ENCODE results near the gene ARHGAP24. TPM values are rescaled to one million over a fixed set of nuclear protein-coding genes. Genes with fewer than 3 reads are reported as not detected.

ARHGAP24 gene
- total RNA-seq, 1 experiment from 2014 or later, result 65.1 TPM

- H4K20me1 ChIP-seq (ENCODE audit: insufficient read depth, low read depth, low read length), result no peaks in the 10 kb centered on the region
- H3K79me2 ChIP-seq (ENCODE audit: low read length), result peaks cover 81% of the 10 kb centered on the region
- peaks cover 65% of the 10 kb centered on the region for H3K4me1 ChIP-seq (ENCODE audit: low read length)
- H3K4me3 ChIP-seq (ENCODE audit: low read length), result 0 out of 2 replicates have a peak overlapping the region, but pooled peaks have one; percentile 14
- DNase-seq, result peak; percentile 83
- H3K4me2 ChIP-seq (ENCODE audit: low read depth, low read length, poor library complexity, severe bottlenecking), result peak overlapping the region; percentile 59
- H3K9ac ChIP-seq (ENCODE audit: low read length), result no peak overlapping the region
- no peak overlapping the region for H2AFZ ChIP-seq (ENCODE audit: low read length)
- no peaks in the 10 kb centered on the region for H3K27me3 ChIP-seq (ENCODE audit: low read length)
- H3K27ac ChIP-seq (ENCODE audit: low read length), result peak overlapping the region; percentile 91
- H3K36me3 ChIP-seq (ENCODE audit: insufficient read depth, low read length), result no peaks in the 10 kb centered on the region
- H3K9me3 ChIP-seq (ENCODE audit: low read length), result no peaks in the 10 kb centered on the region
- H3K9me2 ChIP-seq (replicated peaks; ENCODE audit: insufficient read depth, low read length), result no peaks in the 10 kb centered on the region
These were observed 16.6 kb downstream of the ARHGAP24 start for GRCh38 chr4:85491527-85491926.

- Histone ChIP-seq H3K79me2 (ENCODE audit: low read length) (peaks cover 85% of the 10 kb centered on the region), H3K4me3 (ENCODE audit: low read length) (0 out of 2 replicates have a peak overlapping the region, but pooled peaks have one; percentile 14), H3K27ac (ENCODE audit: low read length) (peak overlapping the region; percentile 91), H3K9me2 (replicated peaks; ENCODE audit: insufficient read depth, low read length) (no peaks in the 10 kb centered on the region), H3K9me3 (ENCODE audit: low read length) (no peaks in the 10 kb centered on the region), H2AFZ (ENCODE audit: low read length) (no peak overlapping the region), H3K36me3 (ENCODE audit: insufficient read depth, low read length) (no peaks in the 10 kb centered on the region), H3K4me2 (ENCODE audit: low read depth, low read length, poor library complexity, severe bottlenecking) (peak overlapping the region; percentile 59), H4K20me1 (ENCODE audit: insufficient read depth, low read depth, low read length) (no peaks in the 10 kb centered on the region), H3K9ac (ENCODE audit: low read length) (peak overlapping the region; percentile 39), H3K4me1 (ENCODE audit: low read length) (peaks cover 70% of the 10 kb centered on the region), H3K27me3 (ENCODE audit: low read length) (no peaks in the 10 kb centered on the region)
- no peak for DNase-seq
These were observed 17.4 kb downstream of the ARHGAP24 start for GRCh38 chr4:85492336-85492735.

- DNase-seq, result no peak
- Histone ChIP-seq H3K9me3 (ENCODE audit: low read length) (no peaks in the 10 kb centered on the region), H3K4me1 (ENCODE audit: low read length) (peaks cover 64% of the 10 kb centered on the region), H3K4me3 (ENCODE audit: low read length) (no peak overlapping the region), H3K27me3 (ENCODE audit: low read length) (no peaks in the 10 kb centered on the region), H3K79me2 (ENCODE audit: low read length) (peaks cover 90% of the 10 kb centered on the region), H3K4me2 (ENCODE audit: low read depth, low read length, poor library complexity, severe bottlenecking) (no peak overlapping the region), H2AFZ (ENCODE audit: low read length) (no peak overlapping the region), H3K9ac (ENCODE audit: low read length) (no peak overlapping the region), H3K36me3 (ENCODE audit: insufficient read depth, low read length) (no peaks in the 10 kb centered on the region), H3K9me2 (replicated peaks; ENCODE audit: insufficient read depth, low read length) (no peaks in the 10 kb centered on the region), H4K20me1 (ENCODE audit: insufficient read depth, low read depth, low read length) (no peaks in the 10 kb centered on the region), H3K27ac (ENCODE audit: low read length) (peak overlapping the region; percentile 19)
These were observed 20.7 kb downstream of the ARHGAP24 start for GRCh38 chr4:85495621-85496020.

GRCh38 chr4:85496126-85496849 is 21.3 kb downstream of the ARHGAP24 start:
- Histone ChIP-seq H2AFZ (ENCODE audit: low read length) (no peak overlapping the region), H3K27ac (ENCODE audit: low read length) (peak overlapping the region; percentile 65)

GRCh38 chr4:85496933-85497332 is 22.0 kb downstream of the ARHGAP24 start:
- Histone ChIP-seq H3K79me2 (ENCODE audit: low read length) (peaks cover 90% of the 10 kb centered on the region), H3K27me3 (ENCODE audit: low read length) (no peaks in the 10 kb centered on the region), H3K36me3 (ENCODE audit: insufficient read depth, low read length) (no peaks in the 10 kb centered on the region), H3K9me2 (replicated peaks; ENCODE audit: insufficient read depth, low read length) (no peaks in the 10 kb centered on the region), H3K9me3 (ENCODE audit: low read length) (no peaks in the 10 kb centered on the region), H3K27ac (ENCODE audit: low read length) (peak overlapping the region; percentile 65), H3K9ac (ENCODE audit: low read length) (no peak overlapping the region; the same call in 1 of the 2 replicates), H3K4me3 (ENCODE audit: low read length) (no peak overlapping the region), H3K4me1 (ENCODE audit: low read length) (peaks cover 51% of the 10 kb centered on the region), H3K4me2 (ENCODE audit: low read depth, low read length, poor library complexity, severe bottlenecking) (peak overlapping the region; percentile 52), H4K20me1 (ENCODE audit: insufficient read depth, low read depth, low read length) (no peaks in the 10 kb centered on the region), H2AFZ (ENCODE audit: low read length) (no peak overlapping the region)
- no peak for DNase-seq

More at GRCh38 chr4:85496126-85496849, 21.3 kb downstream of the ARHGAP24 start:
- H3K79me2 ChIP-seq (ENCODE audit: low read length), result peaks cover 89% of the 10 kb centered on the region
- H3K4me2 ChIP-seq (ENCODE audit: low read depth, low read length, poor library complexity, severe bottlenecking), result no peak overlapping the region
- no peak overlapping the region for H3K4me3 ChIP-seq (ENCODE audit: low read length)
- DNase-seq, result no peak
- no peaks in the 10 kb centered on the region for H3K27me3 ChIP-seq (ENCODE audit: low read length)
- no peaks in the 10 kb centered on the region for H4K20me1 ChIP-seq (ENCODE audit: insufficient read depth, low read depth, low read length)
- H3K4me1 ChIP-seq (ENCODE audit: low read length), result peaks cover 57% of the 10 kb centered on the region
- no peak overlapping the region for H3K9ac ChIP-seq (ENCODE audit: low read length)
- H3K36me3 ChIP-seq (ENCODE audit: insufficient read depth, low read length), result no peaks in the 10 kb centered on the region
- no peaks in the 10 kb centered on the region for H3K9me3 ChIP-seq (ENCODE audit: low read length)
- H3K9me2 ChIP-seq (replicated peaks; ENCODE audit: insufficient read depth, low read length), result no peaks in the 10 kb centered on the region

- DNase-seq, result peak; percentile 77
- no peaks in the 10 kb centered on the region for H4K20me1 ChIP-seq (ENCODE audit: insufficient read depth, low read depth, low read length)
- H3K9me3 ChIP-seq (ENCODE audit: low read length), result no peaks in the 10 kb centered on the region
- H3K9ac ChIP-seq (ENCODE audit: low read length), result peak overlapping the region; percentile 12; the same call in 1 of the 2 replicates
- peak overlapping the region; percentile 52 for H3K4me2 ChIP-seq (ENCODE audit: low read depth, low read length, poor library complexity, severe bottlenecking)
- H3K36me3 ChIP-seq (ENCODE audit: insufficient read depth, low read length), result no peaks in the 10 kb centered on the region
- peak overlapping the region; percentile 65 for H3K27ac ChIP-seq (ENCODE audit: low read length)
- H3K27me3 ChIP-seq (ENCODE audit: low read length), result no peaks in the 10 kb centered on the region
- peaks cover 87% of the 10 kb centered on the region for H3K79me2 ChIP-seq (ENCODE audit: low read length)
- peaks cover 41% of the 10 kb centered on the region for H3K4me1 ChIP-seq (ENCODE audit: low read length)
- H3K4me3 ChIP-seq (ENCODE audit: low read length), result no peak overlapping the region
- 0 out of 2 replicates have a peak overlapping the region, but pooled peaks have one; percentile 68 for H2AFZ ChIP-seq (ENCODE audit: low read length)
- no peaks in the 10 kb centered on the region for H3K9me2 ChIP-seq (replicated peaks; ENCODE audit: insufficient read depth, low read length)
These were observed 23.3 kb downstream of the ARHGAP24 start for GRCh38 chr4:85498068-85498733.

- Histone ChIP-seq H3K4me2 (ENCODE audit: low read depth, low read length, poor library complexity, severe bottlenecking) (no peak overlapping the region), H3K9ac (ENCODE audit: low read length) (no peak overlapping the region), H2AFZ (ENCODE audit: low read length) (no peak overlapping the region), H3K27ac (ENCODE audit: low read length) (peak overlapping the region; percentile 65; the same call in 1 of the 2 replicates), H3K4me1 (ENCODE audit: low read length) (peaks cover 41% of the 10 kb centered on the region), H3K9me3 (ENCODE audit: low read length) (no peaks in the 10 kb centered on the region), H3K36me3 (ENCODE audit: insufficient read depth, low read length) (no peaks in the 10 kb centered on the region), H3K4me3 (ENCODE audit: low read length) (no peak overlapping the region), H3K9me2 (replicated peaks; ENCODE audit: insufficient read depth, low read length) (no peaks in the 10 kb centered on the region), H3K79me2 (ENCODE audit: low read length) (peaks cover 76% of the 10 kb centered on the region), H3K27me3 (ENCODE audit: low read length) (no peaks in the 10 kb centered on the region), H4K20me1 (ENCODE audit: insufficient read depth, low read depth, low read length) (no peaks in the 10 kb centered on the region)
- no peak for DNase-seq
These were observed 24.6 kb downstream of the ARHGAP24 start for GRCh38 chr4:85499573-85499972.

GRCh38 chr4:85500110-85500867 is 25.3 kb downstream of the ARHGAP24 start:
- H3K27ac ChIP-seq (ENCODE audit: low read length), result no peak overlapping the region

More at GRCh38 chr4:85500110-85500867, 25.3 kb downstream of the ARHGAP24 start:
- Histone ChIP-seq H3K4me2 (ENCODE audit: low read depth, low read length, poor library complexity, severe bottlenecking) (no peak overlapping the region), H2AFZ (ENCODE audit: low read length) (no peak overlapping the region), H3K9me3 (ENCODE audit: low read length) (no peaks in the 10 kb centered on the region), H3K79me2 (ENCODE audit: low read length) (peaks cover 71% of the 10 kb centered on the region), H3K36me3 (ENCODE audit: insufficient read depth, low read length) (no peaks in the 10 kb centered on the region), H3K4me3 (ENCODE audit: low read length) (no peak overlapping the region), H3K9me2 (replicated peaks; ENCODE audit: insufficient read depth, low read length) (no peaks in the 10 kb centered on the region), H3K27me3 (ENCODE audit: low read length) (no peaks in the 10 kb centered on the region), H3K9ac (ENCODE audit: low read length) (no peak overlapping the region), H4K20me1 (ENCODE audit: insufficient read depth, low read depth, low read length) (no peaks in the 10 kb centered on the region), H3K4me1 (ENCODE audit: low read length) (peaks cover 41% of the 10 kb centered on the region)
- DNase-seq, result no peak

Data from Karpas-422 (cell line).